ENCODE data around the gene SPHK1.

- TF ChIP-seq REST (IDR thresholded peaks at IDR 0.05; ENCODE audit: insufficient read depth in 1 of 2, low read depth in 2 of 2, low read length in 1 of 2) (no peak), CTCF (IDR thresholded peaks at IDR 0.05) (no peak), SIN3A (IDR thresholded peaks at IDR 0.05; ENCODE audit: borderline replicate concordance, insufficient read depth, low read depth, low read length) (no peak), POLR2AphosphoS5 (IDR thresholded peaks at IDR 0.05; ENCODE audit: low read depth, low read length) (no peak)
These were observed 44.1 kb downstream of the SPHK1 start for GRCh38 chr17:76428511-76428910.

All from Panc1 (cell line).